ENCODE results near the gene GSTM1.

Gene GSTM1

DNA sequence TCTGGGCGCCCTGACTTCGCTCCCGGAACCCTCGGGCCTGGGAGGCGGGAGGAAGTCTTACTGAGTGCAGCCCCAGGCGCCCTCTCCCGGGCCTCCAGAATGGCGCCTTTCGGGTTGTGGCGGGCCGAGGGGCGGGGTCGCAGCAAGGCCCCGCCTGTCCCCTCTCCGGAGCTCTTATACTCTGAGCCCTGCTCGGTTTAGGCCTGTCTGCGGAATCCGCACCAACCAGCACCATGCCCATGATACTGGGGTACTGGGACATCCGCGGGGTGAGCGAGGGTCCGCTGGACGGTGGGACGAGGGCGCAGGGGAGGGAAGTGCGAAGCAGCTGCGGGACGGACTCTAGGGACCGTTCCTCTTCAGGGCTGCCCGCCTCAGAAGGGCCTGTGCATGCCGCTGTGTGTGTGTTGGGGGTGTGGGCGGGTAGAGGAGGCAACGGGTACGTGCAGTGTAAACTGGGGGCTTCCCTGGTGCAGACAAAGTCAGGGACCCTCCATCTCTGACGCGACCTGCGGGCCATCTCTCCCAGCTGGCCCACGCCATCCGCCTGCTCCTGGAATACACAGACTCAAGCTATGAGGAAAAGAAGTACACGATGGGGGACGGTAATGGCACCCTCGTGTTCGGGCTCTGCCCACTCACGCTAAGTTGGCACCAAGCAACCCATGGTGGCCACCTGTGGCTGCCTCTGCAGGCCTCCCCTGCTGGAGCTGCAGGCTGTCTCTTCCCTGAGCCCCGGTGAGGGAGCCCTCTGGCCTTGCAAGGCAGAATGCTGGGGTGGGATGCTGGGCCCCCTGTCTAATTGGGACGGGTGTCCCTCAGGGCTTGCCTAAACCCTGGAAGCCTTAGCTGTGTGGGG, at the start of gene GSTM1:
Gene GSTM1, plus strand, starts transcription at position 177 of the 859 bp plus-strand sequence. Its CDS starts 57 bp downstream, at position 234.
- DNase-seq: no peak

DNA sequence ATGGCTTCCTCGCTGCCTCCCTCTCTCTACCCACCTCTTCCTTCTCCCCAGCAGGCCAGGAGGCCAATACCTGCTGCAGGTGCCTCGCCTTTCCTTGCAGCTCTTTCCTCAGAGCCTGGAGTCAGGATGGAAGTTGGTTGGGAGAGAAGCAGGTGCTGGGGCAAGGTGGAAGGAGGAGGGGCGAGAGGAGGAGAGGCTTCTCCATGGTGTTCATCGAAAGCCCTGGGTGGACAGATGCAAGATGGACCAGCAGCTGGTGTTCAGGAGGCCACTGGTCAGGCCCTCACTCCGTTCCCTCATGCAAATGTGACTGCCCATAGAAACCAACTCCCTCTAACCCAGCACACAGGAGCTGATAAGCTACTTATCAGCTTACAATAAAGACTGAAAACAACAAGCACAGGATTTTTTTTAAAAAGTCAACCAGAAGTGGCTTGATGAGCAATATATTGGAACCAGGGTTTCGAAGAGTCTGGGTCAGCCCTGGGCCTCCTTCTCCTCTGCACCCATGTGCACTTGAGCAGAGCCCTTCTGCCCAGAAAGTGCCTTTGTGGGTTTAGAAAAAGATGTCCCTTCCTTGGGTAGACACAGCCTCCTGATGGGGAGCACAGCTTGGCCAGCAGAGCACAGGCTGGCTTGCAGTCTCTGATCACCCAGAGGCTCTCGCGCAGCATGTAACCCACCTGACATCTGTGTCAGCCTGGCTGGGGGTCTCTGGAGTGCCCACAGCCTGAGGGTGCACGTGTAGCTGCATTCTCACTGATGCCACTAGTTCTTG, 48.4 kb upstream of the GSTM1 start:
- DNase-seq: no peak

- no peak for DNase-seq
Observed at GRCh38 chr1:109639841-109640184, 47.8 kb upstream of the GSTM1 start.

GRCh38 chr1:109640285-109640865, 47.2 kb upstream of the GSTM1 start:
- DNase-seq: peak; percentile 50

DNA sequence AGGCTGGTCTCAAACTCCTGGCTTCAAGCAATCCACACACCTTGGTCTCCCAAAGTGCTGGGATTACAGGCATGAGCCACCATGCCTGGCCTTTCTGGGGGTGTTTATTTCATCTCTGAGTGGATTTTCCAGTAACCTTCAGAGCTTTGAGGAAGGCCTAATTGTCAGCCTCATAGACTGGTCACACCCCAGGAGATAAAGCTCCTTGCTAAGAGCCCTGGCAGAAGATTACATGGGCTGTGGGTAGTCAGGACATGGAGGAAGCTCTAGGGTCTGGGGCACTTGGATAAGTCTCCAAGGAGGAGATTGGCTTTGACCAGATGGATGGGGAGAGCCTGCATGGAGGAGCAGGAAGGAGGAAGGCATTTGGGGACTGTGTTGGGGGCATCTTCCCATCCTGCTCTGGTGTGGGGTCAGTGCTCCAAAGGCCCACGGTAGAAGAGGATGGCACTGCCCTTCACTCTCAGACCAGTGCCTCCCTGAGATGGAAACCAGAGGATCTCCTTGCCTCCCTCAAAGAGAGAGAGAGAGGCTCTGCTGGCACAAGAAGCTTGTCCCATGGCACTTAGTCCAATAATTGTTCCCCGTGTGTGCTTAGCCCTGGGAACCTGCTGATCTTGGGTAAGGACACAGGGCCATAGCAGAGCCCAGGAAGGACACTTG, 46.4 kb upstream of the GSTM1 start:
- no peak for DNase-seq

- DNase-seq: no peak
Observed at GRCh38 chr1:109641861-109642260, 45.8 kb upstream of the GSTM1 start.

DNA sequence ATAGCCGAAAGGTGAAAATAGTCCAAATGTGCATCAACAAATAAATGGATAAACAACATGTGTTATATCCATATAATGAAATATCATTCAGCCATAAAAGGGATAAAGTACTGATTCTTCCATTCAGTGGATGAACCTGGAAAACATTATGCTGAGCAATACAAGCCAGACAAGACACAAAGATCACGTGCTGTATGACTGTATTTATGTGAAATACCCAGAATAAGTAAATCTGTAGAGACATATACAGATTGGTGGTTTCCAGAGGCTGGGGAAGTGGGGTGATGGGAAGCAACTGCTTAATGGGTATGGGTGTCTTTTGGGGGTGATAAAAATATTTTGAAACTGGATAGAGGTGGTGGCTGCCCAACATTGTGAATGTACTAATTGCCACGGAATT, 45.0 kb upstream of the GSTM1 start:
- no peak for DNase-seq

- peak; percentile 68 for DNase-seq
Observed at GRCh38 chr1:109643385-109644230, 44.0 kb upstream of the GSTM1 start.

- no peak for DNase-seq
Observed at GRCh38 chr1:109644670-109645069, 42.9 kb upstream of the GSTM1 start.

DNA sequence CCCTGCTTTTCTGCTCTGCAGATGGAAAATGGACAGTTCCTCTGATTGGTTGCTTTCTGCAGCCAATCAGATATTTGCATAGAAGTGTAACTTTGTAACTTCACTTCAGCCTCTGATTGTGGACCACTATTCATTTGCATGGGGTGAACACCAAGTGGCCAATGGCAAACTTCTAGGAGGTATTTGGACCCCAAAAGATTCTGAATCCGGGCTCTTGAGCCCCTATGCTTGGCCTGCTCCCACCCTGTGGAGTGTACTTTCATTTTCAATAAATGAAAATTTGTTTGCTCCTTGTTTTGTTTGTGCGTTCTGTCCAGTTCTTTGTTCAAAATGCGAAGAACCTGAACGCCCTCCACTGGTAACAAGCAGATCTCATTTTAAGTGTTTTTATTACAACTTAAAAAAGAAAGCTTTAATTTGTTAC, 38.1 kb upstream of the GSTM1 start:
- DNase-seq: no peak

DNA sequence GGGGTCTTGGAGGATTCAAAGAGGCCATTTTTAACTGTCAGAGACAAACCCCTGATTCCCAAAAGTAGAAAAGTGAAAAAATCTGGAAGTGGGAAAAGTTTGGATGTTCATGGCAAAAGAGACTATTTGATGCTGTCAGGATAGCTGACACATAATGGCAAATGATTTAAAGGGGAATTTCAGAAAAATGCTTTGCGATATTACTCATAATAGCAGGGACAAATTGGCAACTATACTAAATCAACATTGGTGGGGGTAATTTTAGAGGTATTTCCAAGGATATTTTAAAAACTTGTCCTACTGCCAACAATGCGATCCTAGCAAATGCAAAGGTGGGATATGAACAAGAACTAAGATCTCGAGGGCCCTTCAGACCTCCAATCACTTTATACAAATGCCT, 37.0 kb upstream of the GSTM1 start:
- DNase-seq: no peak

DNA sequence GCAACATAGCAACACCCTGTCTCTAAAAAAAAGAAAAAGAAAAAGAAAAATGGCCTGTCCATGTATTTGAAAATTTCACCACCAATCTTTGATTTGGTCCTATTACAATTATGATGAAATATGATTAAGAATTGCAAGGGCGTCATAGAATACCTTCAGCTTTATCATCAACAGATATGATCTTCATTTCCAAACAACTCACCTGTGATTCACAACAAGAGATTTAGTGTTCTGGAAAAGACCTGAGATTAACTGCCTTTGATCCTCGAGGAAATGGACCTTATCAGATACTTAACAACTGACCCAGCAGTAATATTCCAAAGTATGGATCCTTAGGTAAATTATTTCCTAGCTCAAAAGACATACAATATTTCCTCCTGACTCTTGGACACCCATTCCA, 35.2 kb upstream of the GSTM1 start:
- DNase-seq: no peak

DNA sequence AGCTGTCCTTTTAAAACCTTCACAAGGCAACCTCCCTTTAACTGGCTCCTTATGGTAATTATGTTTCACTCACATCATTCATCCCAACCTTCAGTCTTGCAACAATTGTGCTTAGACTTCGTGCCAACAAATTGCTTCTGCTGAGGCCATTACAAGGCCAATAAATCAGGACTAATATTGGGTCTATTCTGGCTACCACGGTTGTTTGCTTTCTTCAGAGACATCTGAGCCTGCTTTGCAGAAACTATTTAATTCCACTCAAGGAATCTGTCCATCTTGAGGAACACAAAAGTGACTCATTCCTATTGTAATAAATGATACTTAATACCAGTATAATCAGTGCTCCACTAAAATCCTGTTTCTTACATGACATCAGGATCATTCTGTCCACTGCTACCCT, 34.3 kb upstream of the GSTM1 start:
- no peak for DNase-seq

DNA sequence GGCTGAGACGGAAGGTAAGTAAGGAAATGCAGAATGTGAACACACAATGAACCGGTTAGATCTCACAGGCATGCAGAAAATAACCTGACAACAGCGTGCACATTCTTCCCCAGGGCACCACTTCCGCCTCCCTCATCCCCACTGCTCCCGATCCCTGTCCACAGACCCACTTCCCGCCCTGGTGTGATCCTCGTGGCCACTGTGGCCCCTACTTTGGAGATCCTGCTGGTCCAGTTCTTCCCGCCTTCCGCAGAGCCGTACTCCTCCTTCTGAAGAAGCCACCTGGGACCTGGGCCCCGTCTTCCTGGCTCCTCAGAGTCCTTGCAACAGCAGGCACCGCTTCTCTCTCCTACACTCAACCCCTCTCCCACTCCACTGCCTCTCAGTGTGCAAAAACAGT, 33.1 kb upstream of the GSTM1 start:
- no peak for DNase-seq

GRCh38 chr1:109655615-109656519, 31.8 kb upstream of the GSTM1 start, which contains the start of gene GSTM4:
Gene GSTM4 (plus strand): TSS chr1:109656099. CDS start chr1:109656390, 291 bp downstream.
- DNase-seq: peak; percentile 17

- DNase-seq: no peak
Observed at GRCh38 chr1:109657395-109657794, 30.2 kb upstream of the GSTM1 start.

DNA sequence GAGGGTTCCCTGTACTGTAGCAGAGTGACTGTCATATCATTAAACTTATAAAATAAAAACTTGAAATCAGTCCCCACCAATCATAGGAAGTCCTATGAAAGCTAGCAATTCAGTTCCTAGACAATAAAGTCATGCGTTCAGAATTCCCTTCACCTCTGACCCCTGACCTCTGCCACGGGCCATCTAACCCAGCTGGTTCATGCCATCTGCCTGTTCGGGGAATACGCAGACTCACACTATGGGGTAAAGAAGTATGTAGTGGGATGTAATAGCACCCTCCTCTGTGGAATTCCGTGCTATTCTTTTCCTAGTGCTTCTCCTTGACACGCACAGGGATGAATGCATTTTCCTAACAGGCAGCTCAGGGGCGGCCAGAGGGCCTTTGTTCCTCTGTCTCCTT, 29.6 kb upstream of the GSTM1 start:
- no peak for DNase-seq

GRCh38 chr1:109658533-109659042, 29.0 kb upstream of the GSTM1 start:
- DNase-seq: no peak

GRCh38 chr1:109659145-109659544, 28.5 kb upstream of the GSTM1 start:
- DNase-seq: no peak

- DNase-seq: peak; percentile 26
Observed at GRCh38 chr1:109659997-109660690, 27.5 kb upstream of the GSTM1 start.
